ENCODE results near the gene ALOX5AP. TPM values are rescaled to one million over a fixed set of nuclear protein-coding genes. Genes with fewer than 3 reads are reported as not detected.

Gene ALOX5AP
- total RNA-seq, 1 donor from 2014 or later = not detected

- H3K27me3 Mint-ChIP-seq (ENCODE audit: low read depth) = no peaks in the 10 kb centered on the region
- H3K4me1 Mint-ChIP-seq = peaks cover 40% of the 10 kb centered on the region
- no peak overlapping the region for H3K27ac Mint-ChIP-seq (ENCODE audit: unreplicated experiment)
- H3K36me3 Mint-ChIP-seq (ENCODE audit: low read depth) = no peaks in the 10 kb centered on the region
- no peaks in the 10 kb centered on the region for H3K9me3 Mint-ChIP-seq
- H3K4me3 Mint-ChIP-seq = no peak overlapping the region
- no peak for DNase-seq (ENCODE audit: low read depth, low spot score)
- TF ChIP-seq CTCF (conservative IDR thresholded peaks at IDR 0.05) = no peak
Observed at GRCh38 chr13:30798776-30799355, 63.5 kb downstream of the ALOX5AP start.

GRCh38 chr13:30799356-30799824, 64.0 kb downstream of the ALOX5AP start:
- H3K9me3 Mint-ChIP-seq = no peaks in the 10 kb centered on the region
- H3K27ac Mint-ChIP-seq (ENCODE audit: unreplicated experiment) = no peak overlapping the region

GRCh38 chr13:30800107-30800506, 64.8 kb downstream of the ALOX5AP start:
- peaks cover 49% of the 10 kb centered on the region for H3K4me1 Mint-ChIP-seq
- no peak overlapping the region for H3K4me3 Mint-ChIP-seq
- no peak overlapping the region for H3K27ac Mint-ChIP-seq (ENCODE audit: unreplicated experiment)
- DNase-seq (ENCODE audit: low read depth, low spot score) = no peak
- no peak for TF ChIP-seq CTCF (conservative IDR thresholded peaks at IDR 0.05)
- no peaks in the 10 kb centered on the region for H3K9me3 Mint-ChIP-seq
- no peaks in the 10 kb centered on the region for H3K36me3 Mint-ChIP-seq (ENCODE audit: low read depth)
- H3K27me3 Mint-ChIP-seq (ENCODE audit: low read depth) = no peaks in the 10 kb centered on the region

More at GRCh38 chr13:30799356-30799824, 64.0 kb downstream of the ALOX5AP start:
- Mint-ChIP-seq H3K36me3 (ENCODE audit: low read depth) (no peaks in the 10 kb centered on the region), H3K4me3 (no peak overlapping the region), H3K27me3 (ENCODE audit: low read depth) (no peaks in the 10 kb centered on the region), H3K4me1 (peaks cover 42% of the 10 kb centered on the region)
- no peak for TF ChIP-seq CTCF (conservative IDR thresholded peaks at IDR 0.05)
- DNase-seq (ENCODE audit: low read depth, low spot score) = no peak

- no peak for TF ChIP-seq CTCF (conservative IDR thresholded peaks at IDR 0.05)
- H3K9me3 Mint-ChIP-seq = no peaks in the 10 kb centered on the region
- H3K27ac Mint-ChIP-seq (ENCODE audit: unreplicated experiment) = no peak overlapping the region
- no peaks in the 10 kb centered on the region for H3K36me3 Mint-ChIP-seq (ENCODE audit: low read depth)
- no peak for DNase-seq (ENCODE audit: low read depth, low spot score)
- H3K4me3 Mint-ChIP-seq = no peak overlapping the region
- no peaks in the 10 kb centered on the region for H3K27me3 Mint-ChIP-seq (ENCODE audit: low read depth)
- peaks cover 63% of the 10 kb centered on the region for H3K4me1 Mint-ChIP-seq
Observed at GRCh38 chr13:30802501-30802900, 67.2 kb downstream of the ALOX5AP start.

- peak; percentile 99 for TF ChIP-seq CTCF (conservative IDR thresholded peaks at IDR 0.05)
- no peak overlapping the region for H3K27ac Mint-ChIP-seq (ENCODE audit: unreplicated experiment)
- H3K4me3 Mint-ChIP-seq = no peak overlapping the region
- peak; percentile 76 for DNase-seq (ENCODE audit: low read depth, low spot score)
- H3K27me3 Mint-ChIP-seq (ENCODE audit: low read depth) = no peaks in the 10 kb centered on the region
- peaks cover 64% of the 10 kb centered on the region for H3K4me1 Mint-ChIP-seq
- H3K36me3 Mint-ChIP-seq (ENCODE audit: low read depth) = no peaks in the 10 kb centered on the region
- H3K9me3 Mint-ChIP-seq = no peaks in the 10 kb centered on the region
Observed at GRCh38 chr13:30802953-30803478, 67.7 kb downstream of the ALOX5AP start.

Data from neural crest cell (in vitro differentiated cells).